Kidney (tissue), 14 donors: ENCODE data around the gene HIC1. TPM values are rescaled to one million over a fixed set of nuclear protein-coding genes. Genes with fewer than 3 reads are reported as not detected.

Experiments
- DNase-seq, 5 donors: peaks; one replicate each; pipeline ENCODE4 v3.0.0-alpha.2; 2013 to 2020
- FAIRE-seq: peaks from 2 replicates; lab custom pipeline; 2012; peaks lifted over from hg19 to GRCh38; lab: Jason Lieb, UNC
- H3K27ac ChIP-seq, 2 donors: one replicate each; pipeline ENCODE4 v1.7.0; 2013; ENCODE audit warnings: low read depth in 2 of 2, low read length in 2 of 2, inconsistent platforms in 1 of 2
- H3K27me3 ChIP-seq: one replicate; pipeline ENCODE4 v1.7.1; 2013; ENCODE audit warnings: low read length, inconsistent platforms; ENCODE audit not compliant: control insufficient read depth, insufficient read depth
- H3K36me3 ChIP-seq, 3 donors: one replicate each; pipeline versions ENCODE4 v1.7.0 to v1.7.1; 2013; ENCODE audit warnings: low read length in 3 of 3, control low read depth in 1 of 3, inconsistent platforms in 1 of 3; ENCODE audit not compliant: insufficient read depth in 3 of 3, control insufficient read depth in 2 of 3
- H3K4me1 ChIP-seq, 3 donors: one replicate each; pipeline versions ENCODE4 v1.7.0 to v1.7.1; 2013; ENCODE audit warnings: low read length in 3 of 3, inconsistent platforms in 1 of 3, low read depth in 1 of 3; ENCODE audit not compliant: control insufficient read depth in 2 of 3, insufficient read depth in 2 of 3
- H3K4me3 ChIP-seq, 3 donors: one replicate each; pipeline versions ENCODE4 v1.7.0 to v1.8.1; 2013; ENCODE audit warnings: low read length in 3 of 3, control low read depth in 1 of 3, inconsistent platforms in 1 of 3
- H3K9ac ChIP-seq, 3 donors: one replicate each; pipeline versions ENCODE4 v1.7.0 to v1.7.1; 2013; ENCODE audit warnings: low read length in 3 of 3, control low read depth in 1 of 3, inconsistent platforms in 1 of 3
- H3K9me3 ChIP-seq, 3 donors: one replicate each; pipeline versions ENCODE4 v1.7.0 to v1.7.1; 2013; ENCODE audit warnings: low read length in 3 of 3, control low read depth in 1 of 3, inconsistent platforms in 1 of 3; ENCODE audit not compliant: control insufficient read depth in 2 of 3, insufficient read depth in 1 of 3
- CTCF ChIP-seq: IDR thresholded peaks from 3 replicates; pipeline ENCODE4 v1.5.1; 2012; ENCODE audit warnings: mild to moderate bottlenecking, moderate library complexity, borderline replicate concordance; ENCODE audit not compliant: insufficient read depth; ENCODE audit errors: extremely low read depth
- intact Hi-C: fragments of 100-400 bp; cut with DNase I; formaldehyde crosslinking; loops from one replicate; pipeline ENCODE4 v1.11.1; 2022
- polyA plus RNA-seq: library from polyadenylated mRNA; stranded (reverse); fragments of 350-450 nt; fragmentation: Illumina TruSeq; extraction: RNeasy Lipid Tissue Mini Kit (QIAGEN cat#74804); gene quantifications from one replicate; pipeline ENCODE4 v1.2.3, GENCODE V29; 2014; ENCODE audit warnings: low read depth, low replicate concordance; ENCODE audit not compliant: insufficient read depth
- total RNA-seq: library from RNA; stranded (reverse); fragmentation: NEBNext Ultra II Directional; extraction: Animal tissue kit (Norgen Biotek cat#: 25700); gene quantifications from one replicate; pipeline ENCODE4 v1.2.1, GENCODE V29; 2021
- donor health status: control.
- donor health status: control.
- donor health status: control.
- donor health status: control.
- donor health status: control.
- donor health status: DM: yes; HTN: yes; CAD: no.
- donor health status: Normal renal cell carcinoma (clear cell type).

The HIC1 gene
- total and polyA plus RNA-seq, 2 donors from 2014 or later, result 2.7 to 13.0 TPM

- FAIRE-seq (no peak), DNase-seq (peak in 2 of 5 donors; percentile 46 to 58)
- peaks cover 2% of the 10 kb centered on the region for H3K27me3 ChIP-seq
- H3K36me3 ChIP-seq, result no peaks in the 10 kb centered on the region
- no peak for TF ChIP-seq CTCF
- H3K9ac ChIP-seq, result no peak overlapping the region
- intact Hi-C loops, result no loop called here
- H3K9me3 ChIP-seq, result no peaks in the 10 kb centered on the region
- peaks cover 0 to 16% (median 0%) of the 10 kb centered on the region in 3 donors for H3K4me1 ChIP-seq
- H3K4me3 ChIP-seq, result peak overlapping the region in 1 of 3 donors; percentile 21
- H3K27ac ChIP-seq, result no peak overlapping the region
Measured at GRCh38 chr17:2017274-2017941, 37.5 kb upstream of the HIC1 start.

GRCh38 chr17:2018716-2019510 lies 36.0 kb upstream of the HIC1 start:
- H3K27ac ChIP-seq, result no peak overlapping the region
- FAIRE-seq (no peak), DNase-seq (no peak)
- H3K9me3 ChIP-seq, result no peaks in the 10 kb centered on the region
- TF ChIP-seq CTCF, result no peak
- H3K36me3 ChIP-seq, result no peaks in the 10 kb centered on the region
- H3K4me3 ChIP-seq, result no peak overlapping the region
- no peak overlapping the region for H3K9ac ChIP-seq
- intact Hi-C loops, result no loop called here
- H3K27me3 ChIP-seq, result peaks cover 4% of the 10 kb centered on the region
- peaks cover 0 to 12% (median 0%) of the 10 kb centered on the region in 3 donors for H3K4me1 ChIP-seq

- Histone ChIP-seq H3K27ac (no peak overlapping the region), H3K36me3 (no peaks in the 10 kb centered on the region), H3K27me3 (peaks cover 4% of the 10 kb centered on the region), H3K9me3 (no peaks in the 10 kb centered on the region), H3K9ac (no peak overlapping the region), H3K4me1 (peaks cover 0 to 14% (median 0%) of the 10 kb centered on the region in 3 donors), H3K4me3 (no peak overlapping the region)
- no peak for FAIRE-seq
- intact Hi-C loops, result no loop called here
- no peak for DNase-seq
- no peak for TF ChIP-seq CTCF
Measured at GRCh38 chr17:2019723-2020122, 35.2 kb upstream of the HIC1 start.
